Measurements from ENCODE around the gene OLFML3.

GRCh38 chr1:113993766-113994165 is 14.5 kb downstream of the OLFML3 start:
- TF ChIP-seq, protein P1, sequence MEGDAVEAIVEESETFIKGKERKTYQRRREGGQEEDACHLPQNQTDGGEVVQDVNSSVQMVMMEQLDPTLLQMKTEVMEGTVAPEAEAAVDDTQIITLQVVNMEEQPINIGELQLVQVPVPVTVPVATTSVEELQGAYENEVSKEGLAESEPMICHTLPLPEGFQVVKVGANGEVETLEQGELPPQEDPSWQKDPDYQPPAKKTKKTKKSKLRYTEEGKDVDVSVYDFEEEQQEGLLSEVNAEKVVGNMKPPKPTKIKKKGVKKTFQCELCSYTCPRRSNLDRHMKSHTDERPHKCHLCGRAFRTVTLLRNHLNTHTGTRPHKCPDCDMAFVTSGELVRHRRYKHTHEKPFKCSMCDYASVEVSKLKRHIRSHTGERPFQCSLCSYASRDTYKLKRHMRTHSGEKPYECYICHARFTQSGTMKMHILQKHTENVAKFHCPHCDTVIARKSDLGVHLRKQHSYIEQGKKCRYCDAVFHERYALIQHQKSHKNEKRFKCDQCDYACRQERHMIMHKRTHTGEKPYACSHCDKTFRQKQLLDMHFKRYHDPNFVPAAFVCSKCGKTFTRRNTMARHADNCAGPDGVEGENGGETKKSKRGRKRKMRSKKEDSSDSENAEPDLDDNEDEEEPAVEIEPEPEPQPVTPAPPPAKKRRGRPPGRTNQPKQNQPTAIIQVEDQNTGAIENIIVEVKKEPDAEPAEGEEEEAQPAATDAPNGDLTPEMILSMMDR (conservative IDR thresholded peaks at IDR 0.05; ENCODE audit: low read length) = no peak
- no peak for TF ChIP-seq EZH2phosphoT487 (IDR thresholded peaks at IDR 0.05; ENCODE audit: borderline replicate concordance)

Data from Loucy (cell line).